ENCODE results near the gene AP3M1.

Gene AP3M1

DNA sequence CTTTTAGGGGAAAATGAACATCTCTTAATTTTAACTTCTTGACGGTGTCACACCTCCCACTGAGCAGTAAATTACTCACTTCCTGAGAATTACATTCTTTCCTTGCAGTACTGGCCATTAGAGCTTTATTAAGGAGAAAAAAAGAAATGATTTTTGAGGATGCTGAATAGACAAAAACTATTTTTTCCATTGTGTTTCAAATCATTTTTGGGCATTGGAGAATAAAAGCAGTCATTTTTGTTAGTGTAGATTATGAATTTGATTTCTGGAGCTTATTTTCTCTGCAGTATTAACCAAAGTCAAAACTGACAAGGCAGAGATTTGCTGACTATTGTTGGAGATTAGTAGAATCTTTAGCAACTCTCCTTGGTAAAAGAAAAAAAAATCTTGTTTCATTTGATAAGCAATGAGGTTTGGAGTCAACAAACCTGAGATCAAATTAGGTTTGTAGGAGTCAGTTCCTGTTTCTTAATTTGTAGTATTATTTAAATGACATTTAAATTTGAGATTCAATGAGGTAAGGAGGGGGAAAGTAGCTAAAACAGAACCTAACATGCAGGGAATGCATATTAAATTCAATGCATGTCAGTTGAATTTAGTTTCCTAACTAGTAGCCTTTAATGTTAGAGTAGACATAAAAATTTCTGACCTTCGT, 70.6 kb downstream of the AP3M1 start:
- DNase-seq (ENCODE audit: low spot score), result peak; percentile 74

DNA sequence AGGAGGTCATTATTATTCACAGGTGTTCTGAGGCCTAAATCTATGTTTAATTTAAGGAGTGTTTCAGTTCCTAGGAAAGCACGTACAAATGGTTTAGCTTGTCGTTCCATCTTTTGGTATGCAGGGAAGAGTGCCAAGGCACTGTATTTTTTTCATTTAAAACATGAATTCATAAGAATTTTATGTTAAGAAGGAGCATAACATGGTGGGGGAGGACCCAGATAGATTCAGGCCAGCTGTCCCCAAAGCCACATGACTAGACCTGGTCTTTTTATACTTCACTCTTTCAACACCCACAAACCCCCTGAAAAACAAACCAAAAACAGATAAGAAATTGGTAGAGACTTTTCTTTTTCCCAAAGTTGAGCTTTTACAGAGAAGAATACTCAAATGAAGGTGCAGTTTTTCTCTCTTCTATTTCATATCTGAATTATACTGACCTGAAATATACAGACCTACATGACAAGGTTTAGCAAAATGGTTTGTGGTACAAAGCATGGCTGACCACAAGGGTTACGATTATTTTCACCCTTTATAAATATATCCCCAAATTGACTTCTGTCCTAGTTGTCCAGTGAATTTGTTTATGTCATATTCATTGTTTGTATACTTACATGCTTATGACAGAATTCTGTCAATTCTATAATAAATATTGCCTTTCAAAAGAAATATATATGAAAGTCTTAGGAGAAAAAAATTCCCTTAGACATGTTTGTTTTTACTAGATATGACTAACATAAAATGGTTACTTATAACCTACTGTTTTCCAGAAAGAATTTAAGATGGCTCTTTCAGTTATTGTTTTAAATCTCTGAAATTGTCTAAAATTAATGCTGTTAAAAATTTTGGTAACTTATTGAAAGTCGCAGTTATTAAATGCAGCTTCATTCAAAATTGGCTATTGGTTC, 71.3 kb downstream of the AP3M1 start:
- no peak for DNase-seq (ENCODE audit: low spot score)

DNA sequence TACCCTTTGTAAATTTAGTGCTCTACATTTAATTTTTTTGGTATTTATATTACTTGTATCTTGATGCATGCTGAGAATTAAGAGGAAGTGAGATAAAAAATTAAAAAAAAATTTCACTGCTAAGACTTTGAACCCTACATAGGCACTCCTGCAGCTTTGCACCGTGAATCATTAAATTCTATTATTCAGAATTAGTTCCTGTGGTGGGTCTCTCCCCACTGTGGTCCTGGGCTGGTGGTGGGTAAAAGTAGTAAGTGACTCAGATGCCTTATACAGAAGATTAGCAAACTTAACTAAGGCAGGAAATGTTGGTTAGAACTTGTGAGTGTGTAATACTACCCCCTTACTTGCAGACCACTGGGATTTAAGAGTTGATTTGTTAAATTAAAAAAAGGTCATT, 72.6 kb downstream of the AP3M1 start:
- DNase-seq (ENCODE audit: low spot score), result peak; percentile 90

DNA sequence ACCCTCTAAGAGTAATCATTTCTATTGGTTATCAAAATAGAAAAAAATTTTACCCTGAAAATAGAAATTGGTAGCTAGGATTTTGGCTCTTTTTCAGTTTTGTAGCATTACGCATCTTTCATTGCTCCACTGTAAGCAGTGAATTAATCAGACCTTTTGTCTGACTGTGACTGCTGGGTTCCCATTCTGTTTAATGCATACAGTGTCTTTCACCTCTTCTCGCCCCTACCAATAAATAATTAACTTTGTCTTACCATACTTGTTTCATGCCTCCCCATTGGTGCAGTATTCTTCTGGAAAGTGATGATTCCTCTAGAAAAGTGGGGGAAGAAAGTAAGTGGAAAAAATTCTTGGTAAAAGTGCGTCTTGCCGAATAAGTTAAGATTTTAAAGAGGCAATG, 73.2 kb downstream of the AP3M1 start:
- peak; percentile 79 for DNase-seq (ENCODE audit: low spot score)

DNA sequence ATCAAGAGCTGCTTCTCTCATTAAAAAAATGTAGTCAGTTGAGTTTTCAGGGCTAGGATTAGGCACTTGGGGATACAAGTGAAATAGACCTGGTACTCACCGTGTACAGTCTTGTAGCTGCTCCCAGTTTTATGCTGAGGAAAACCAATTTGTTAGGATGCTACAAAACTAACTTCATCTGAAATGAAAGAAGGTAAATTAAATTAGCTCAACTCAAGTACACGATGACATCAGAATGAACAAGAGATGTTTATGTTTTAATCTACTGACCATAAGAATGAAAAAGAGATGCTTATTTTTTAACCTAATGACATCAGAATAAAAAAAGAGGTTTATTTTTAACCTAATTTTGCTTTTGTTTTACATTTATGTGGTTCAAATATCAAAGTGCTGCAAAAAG, 73.7 kb downstream of the AP3M1 start:
- DNase-seq (ENCODE audit: low spot score), result no peak

DNA sequence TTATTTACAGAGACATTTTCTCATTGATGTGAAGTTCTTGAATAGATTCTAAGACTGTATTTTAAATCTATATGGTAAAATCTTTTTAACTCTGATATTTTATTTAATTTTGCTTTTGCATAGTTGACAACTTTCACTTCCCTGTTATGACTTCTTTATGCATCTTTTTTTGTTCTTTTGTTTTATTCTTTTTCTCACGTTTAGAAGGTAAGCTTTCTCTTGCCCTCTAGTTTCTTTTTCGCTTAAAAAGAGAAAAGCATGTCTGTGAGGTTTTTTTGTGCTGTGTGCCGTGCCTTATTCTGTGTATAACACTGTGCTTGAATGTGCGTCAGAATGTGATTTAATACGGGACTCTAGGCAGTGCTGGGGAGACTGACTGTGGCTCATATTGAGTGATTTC, 74.7 kb downstream of the AP3M1 start:
- DNase-seq (ENCODE audit: low spot score), result no peak

DNA sequence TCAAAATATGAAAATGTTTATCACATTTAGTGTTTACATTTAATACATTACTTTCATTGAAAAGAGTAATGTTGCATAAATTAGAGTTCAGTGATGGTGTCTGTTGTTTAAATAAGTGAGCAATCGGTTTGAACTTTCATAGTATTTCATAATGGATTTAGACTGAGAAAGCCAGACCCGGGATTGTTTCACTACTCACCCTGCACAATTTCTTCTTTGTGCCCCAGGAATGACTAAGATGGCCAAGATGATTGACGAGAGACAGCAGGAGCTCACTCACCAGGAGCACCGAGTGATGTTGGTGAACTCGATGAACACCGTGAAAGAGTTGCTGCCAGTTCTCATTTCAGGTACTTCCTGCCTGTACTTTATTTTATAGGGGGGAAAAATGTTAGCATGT, 78.1 kb downstream of the AP3M1 start:
- DNase-seq (ENCODE audit: low spot score), result peak; percentile 70

DNA sequence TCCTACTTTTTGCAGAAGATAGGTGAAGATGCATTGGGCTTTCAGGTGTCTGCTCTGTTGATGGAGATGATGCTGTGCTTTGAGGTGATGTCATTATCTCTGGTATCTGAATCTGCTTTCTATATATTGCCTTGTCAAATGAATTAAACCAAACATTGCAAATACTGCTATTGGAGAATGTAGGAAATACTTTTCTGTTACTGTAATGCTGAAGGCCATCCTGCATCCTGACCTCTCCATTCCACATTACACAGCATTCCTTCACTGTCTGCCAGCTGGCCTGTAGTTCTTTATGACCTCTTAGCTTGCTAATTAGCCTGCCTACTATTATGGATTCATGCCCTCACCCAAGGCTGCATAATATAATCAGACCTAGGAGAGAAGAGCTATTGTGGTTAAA, 79.5 kb downstream of the AP3M1 start:
- peak; percentile 63 for DNase-seq (ENCODE audit: low spot score)
